Stimulated activated CD8-positive, alpha-beta memory T cell treated with anti-CD3 and anti-CD28 coated beads, Interleukin-4, amount 100 ng/mL, for 4 hours (primary cell): ENCODE measurements around the gene SACM1L.
"Not testable (repeated sequence)": the region's sequence is repeated elsewhere in the genome, so short reads cannot be mapped to it uniquely, and the experiment has no call there.

Experiments used
- DNase-seq, 2 donors: peaks; one replicate each; pipeline ENCODE4 v3.0.0-alpha.2; 2020; ENCODE audit warnings: low read depth in 2 of 2, low spot score in 1 of 2

The SACM1L gene

GRCh38 chr3:45667569-45667934, 21.6 kb upstream of the SACM1L start:
- DNase-seq: no peak

GRCh38 chr3:45670436-45670835, 18.8 kb upstream of the SACM1L start:
- no peak for DNase-seq

GRCh38 chr3:45670991-45671390, 18.2 kb upstream of the SACM1L start:
- no peak for DNase-seq

GRCh38 chr3:45673273-45673672, 15.9 kb upstream of the SACM1L start:
- DNase-seq: no peak

GRCh38 chr3:45676325-45677032, 12.7 kb upstream of the SACM1L start:
- DNase-seq: no peak

- no peak for DNase-seq
Observed at GRCh38 chr3:45677033-45677446, 12.2 kb upstream of the SACM1L start.

- DNase-seq: no peak
Observed at GRCh38 chr3:45677841-45678240, 11.4 kb upstream of the SACM1L start.

GRCh38 chr3:45679805-45680204, 9.4 kb upstream of the SACM1L start:
- DNase-seq: no peak

GRCh38 chr3:45681221-45681620, 8.0 kb upstream of the SACM1L start:
- no peak for DNase-seq

GRCh38 chr3:45681846-45682245, 7.3 kb upstream of the SACM1L start:
- no peak for DNase-seq

- no peak for DNase-seq
Observed at GRCh38 chr3:45682311-45682710, 6.9 kb upstream of the SACM1L start.

GRCh38 chr3:45682786-45683185, 6.4 kb upstream of the SACM1L start:
- DNase-seq: no peak

- no peak for DNase-seq
Observed at GRCh38 chr3:45683417-45684326, 5.5 kb upstream of the SACM1L start.

GRCh38 chr3:45684327-45684892, 4.8 kb upstream of the SACM1L start:
- no peak for DNase-seq

- not testable (repeated sequence) for DNase-seq
Observed at GRCh38 chr3:45685722-45686121, 3.5 kb upstream of the SACM1L start.

GRCh38 chr3:45686850-45687249, 2.3 kb upstream of the SACM1L start:
- no peak for DNase-seq

- no peak for DNase-seq
Observed at GRCh38 chr3:45687828-45688193, 1.4 kb upstream of the SACM1L start.

GRCh38 chr3:45688194-45688881, 858 bp upstream of the SACM1L start:
- DNase-seq: no peak

GRCh38 chr3:45689787-45690145, 570 bp downstream of the SACM1L start:
- DNase-seq: no peak

GRCh38 chr3:45690336-45691035, 1.3 kb downstream of the SACM1L start:
- DNase-seq: no peak

GRCh38 chr3:45691842-45692241, 2.6 kb downstream of the SACM1L start:
- DNase-seq: no peak
